H1 (cell line): ENCODE results near the gene VSIG10L2. TPM values are rescaled to one million over a fixed set of nuclear protein-coding genes. Genes with fewer than 3 reads are reported as not detected.

Experiments used
- CTCF ChIA-PET: fragments of 300-600 bp; sonication (Branson Sonifier 250); formaldehyde crosslinking; loops from one replicate; lab custom pipeline; 2021; ENCODE audit not compliant: partially characterized antibody; lab: Charles Lee
- POLR2A ChIA-PET: fragments of 300-600 bp; sonication (Branson Sonifier 250); formaldehyde crosslinking; loops from one replicate; lab custom pipeline; 2021; ENCODE audit warnings: inconsistent platforms; ENCODE audit not compliant: partially characterized antibody; lab: Charles Lee
- DNase-seq, 2 experiments: peaks; one replicate each; pipeline versions ENCODE4 v3.0.0 to v3.0.0-alpha.2; 2010 to 2022; ENCODE audit warnings: low spot score in 2 of 2, low read depth in 1 of 2, mixed read lengths in 1 of 2
- FAIRE-seq: peaks from 2 replicates; lab custom pipeline; 2011; peaks lifted over from hg19 to GRCh38; lab: Jason Lieb, UNC
- H2AFZ ChIP-seq: 2 replicates; pipeline ENCODE4 v1.8.1; 2012; ENCODE audit warnings: low read length, inconsistent platforms
- H2AK5ac ChIP-seq: 2 replicates; pipeline ENCODE4 v1.6.1; 2013; ENCODE audit warnings: low read depth, low read length
- H2BK120ac ChIP-seq: replicated peaks from 2 replicates; pipeline ENCODE3; 2013; ENCODE audit warnings: low read depth, low read length, inconsistent platforms
- H2BK12ac ChIP-seq: 2 replicates; pipeline ENCODE4 v1.6.1; 2013; ENCODE audit warnings: low read depth, low read length
- H2BK15ac ChIP-seq: 2 replicates; pipeline ENCODE4 v1.6.1; 2013; ENCODE audit warnings: low read length
- H2BK20ac ChIP-seq: 2 replicates; pipeline ENCODE4 v1.6.1; 2013; ENCODE audit warnings: low read length
- H2BK5ac ChIP-seq: 2 replicates; pipeline ENCODE4 v1.6.1; 2013; ENCODE audit warnings: low read depth, low read length
- H3K14ac ChIP-seq: 2 replicates; pipeline ENCODE4 v1.6.1; 2013; ENCODE audit warnings: inconsistent platforms; ENCODE audit not compliant: insufficient read length
- H3K18ac ChIP-seq: 2 replicates; pipeline ENCODE4 v1.6.1; 2013; ENCODE audit warnings: low read length; ENCODE audit errors: extremely low read depth
- H3K23ac ChIP-seq: 2 replicates; pipeline ENCODE4 v1.6.1; 2013; ENCODE audit warnings: inconsistent platforms; ENCODE audit not compliant: insufficient read length
- H3K23me2 ChIP-seq: 2 replicates; pipeline ENCODE4 v1.6.1; 2013; ENCODE audit warnings: low read depth, low read length
- H3K27ac ChIP-seq: 2 replicates; pipeline ENCODE4 v1.6.1; 2011; ENCODE audit warnings: low read depth, low read length, inconsistent platforms
- H3K27me3 ChIP-seq, 4 experiments: replicated peaks in 1 of 4; 1 replicate in 1 of 4; 2 replicates in 3 of 4; pipeline versions ENCODE4 v1.6.1 to v1.8.1; 2011 to 2013; ENCODE audit warnings: low read length in 3 of 4, mild to moderate bottlenecking in 3 of 4, inconsistent platforms in 2 of 4, mixed read lengths in 2 of 4, moderate library complexity in 1 of 4; ENCODE audit not compliant: control insufficient read depth in 3 of 4, insufficient read depth in 3 of 4; ENCODE audit errors: extremely low read depth in 1 of 4
- H3K36me3 ChIP-seq, 4 experiments: 2 replicates each; pipeline versions ENCODE4 v1.6.1 to v1.8.1; 2011 to 2013; ENCODE audit warnings: mild to moderate bottlenecking in 4 of 4, low read length in 3 of 4, moderate library complexity in 2 of 4, control low read depth in 1 of 4, inconsistent platforms in 1 of 4; ENCODE audit not compliant: insufficient read depth in 4 of 4, control insufficient read depth in 2 of 4
- H3K4ac ChIP-seq: replicated peaks from 2 replicates; pipeline ENCODE3; 2013; ENCODE audit warnings: low read length, low read depth, mixed read lengths, inconsistent platforms; ENCODE audit not compliant: insufficient read length
- H3K4me1 ChIP-seq, 4 experiments: replicated peaks in 1 of 4; 1 replicate in 1 of 4; 2 replicates in 3 of 4; pipeline versions ENCODE4 v1.6.1 to v1.8.1; 2011 to 2013; ENCODE audit warnings: low read length in 3 of 4, inconsistent platforms in 2 of 4, mixed read lengths in 1 of 4; ENCODE audit not compliant: insufficient read depth in 4 of 4, control insufficient read depth in 3 of 4
- H3K4me2 ChIP-seq, 2 experiments: 2 replicates each; pipeline versions ENCODE4 v1.6.1 to v1.8.1; 2011 to 2013; ENCODE audit warnings: low read depth in 2 of 2, low read length in 2 of 2, control low read depth in 1 of 2, inconsistent platforms in 1 of 2, mild to moderate bottlenecking in 1 of 2; ENCODE audit not compliant: insufficient read depth in 1 of 2
- H3K4me3 ChIP-seq, 4 experiments: fragments of 200-600, 300-600 bp in 1 of 4; sonication (generic), shearing (Covaris generic), sonication (Bioruptor Twin) in 1 of 4; 2 replicates each; pipeline versions ENCODE4 v1.5.1 to v1.8.1; 2011 to 2016; ENCODE audit warnings: low read length in 4 of 4, low read depth in 3 of 4, control low read depth in 2 of 4, inconsistent platforms in 2 of 4, mild to moderate bottlenecking in 2 of 4, mixed read lengths in 1 of 4, moderate library complexity in 1 of 4; ENCODE audit not compliant: insufficient read depth in 2 of 4; ENCODE audit errors: extremely low read depth in 1 of 4
- H3K56ac ChIP-seq: replicated peaks from 2 replicates; pipeline ENCODE3; 2013; ENCODE audit warnings: low read depth, mild to moderate bottlenecking, mixed read lengths, low read length, inconsistent platforms; ENCODE audit not compliant: insufficient read length
- H3K79me1 ChIP-seq: 2 replicates; pipeline ENCODE4 v1.6.1; 2013; ENCODE audit warnings: low read depth, low read length, control low read depth
- H3K79me2 ChIP-seq, 2 experiments: 2 replicates each; pipeline versions ENCODE4 v1.6.1 to v1.8.1; 2012 to 2013; ENCODE audit warnings: low read length in 2 of 2, mild to moderate bottlenecking in 2 of 2, inconsistent platforms in 1 of 2; ENCODE audit not compliant: insufficient read depth in 2 of 2, control insufficient read depth in 1 of 2
- H3K9ac ChIP-seq, 4 experiments: replicated peaks in 1 of 4; 1 replicate in 1 of 4; 2 replicates in 3 of 4; pipeline versions ENCODE4 v1.6.1 to v1.8.1; 2011 to 2013; ENCODE audit warnings: low read depth in 3 of 4, low read length in 3 of 4, control low read depth in 2 of 4, mild to moderate bottlenecking in 2 of 4, moderate library complexity in 2 of 4, inconsistent platforms in 1 of 4; ENCODE audit errors: extremely low read depth in 1 of 4
- H3K9me3 ChIP-seq, 2 experiments: 2 replicates each; pipeline versions ENCODE4 v1.6.1 to v1.8.1; 2012 to 2013; ENCODE audit warnings: mild to moderate bottlenecking in 2 of 2, moderate library complexity in 2 of 2, control low read depth in 1 of 2, inconsistent platforms in 1 of 2, low read depth in 1 of 2, low read length in 1 of 2, mixed read lengths in 1 of 2; ENCODE audit not compliant: insufficient read depth in 2 of 2
- H4K20me1 ChIP-seq, 2 experiments: replicated peaks in 1 of 2; 2 replicates each; pipeline versions ENCODE3 to v1.8.1; 2011 to 2013; ENCODE audit warnings: inconsistent platforms in 2 of 2, low read length in 2 of 2, mild to moderate bottlenecking in 1 of 2; ENCODE audit not compliant: insufficient read depth in 2 of 2, control insufficient read depth in 1 of 2
- H4K5ac ChIP-seq: 2 replicates; pipeline ENCODE4 v1.6.1; 2013; ENCODE audit warnings: low read length, low read depth, mixed read lengths, inconsistent platforms; ENCODE audit not compliant: insufficient read length
- H4K8ac ChIP-seq: 2 replicates; pipeline ENCODE4 v1.8.0; 2013; ENCODE audit warnings: mild to moderate bottlenecking, moderate library complexity, low read length, inconsistent platforms; ENCODE audit not compliant: insufficient read depth; ENCODE audit errors: extremely low read depth
- H4K91ac ChIP-seq: replicated peaks from 2 replicates; pipeline ENCODE3; 2013; ENCODE audit warnings: low read length, mixed read lengths, inconsistent platforms; ENCODE audit not compliant: insufficient read length
- CTBP2 ChIP-seq: IDR thresholded peaks from 2 replicates; pipeline ENCODE4 v1.7.0; 2011; ENCODE audit warnings: borderline replicate concordance, mild to moderate bottlenecking, moderate library complexity, mixed read lengths, low read length; ENCODE audit not compliant: insufficient read depth, insufficient read length
- EGR1 ChIP-seq: IDR thresholded peaks from 2 replicates; pipeline ENCODE4 v1.6.1; 2011; ENCODE audit warnings: low read depth, low read length, borderline replicate concordance
- GTF2F1 ChIP-seq: IDR thresholded peaks from 2 replicates; pipeline ENCODE4 v1.6.1; 2012; ENCODE audit warnings: low read depth, low read length, improper control_type of control experiment, borderline replicate concordance
- NANOG ChIP-seq: IDR thresholded peaks from 2 replicates; pipeline ENCODE4 v1.6.1; 2011; ENCODE audit warnings: low read length, low read depth, mild to moderate bottlenecking, inconsistent platforms; ENCODE audit not compliant: insufficient read depth, poor library complexity, severe bottlenecking
- RXRA ChIP-seq: IDR thresholded peaks from 2 replicates; pipeline ENCODE4 v1.6.1; 2011; ENCODE audit warnings: low read depth, mild to moderate bottlenecking, low read length, moderate library complexity; ENCODE audit not compliant: insufficient read depth
- SIX5 ChIP-seq: IDR thresholded peaks from 2 replicates; pipeline ENCODE4 v1.6.1; 2011; ENCODE audit warnings: mild to moderate bottlenecking, low read depth, low read length
- WGBS, 2 experiments: shearing (Covaris generic) in 1 of 2; methylation state at CpG; one replicate each; pipeline versions ENCODE4 v1.1.6 to v1.1.7; 2013 to 2015; ENCODE audit warnings: low lambda C conversion rate in 2 of 2, mixed read lengths in 2 of 2, inconsistent platforms in 1 of 2, low coverage in 1 of 2, missing lambda C conversion rate in 1 of 2; ENCODE audit not compliant: insufficient replicate concordance in 2 of 2, insufficient coverage in 1 of 2, insufficient read length in 1 of 2; ENCODE audit errors: extremely low coverage in 1 of 2, missing lambda C conversion rate in 1 of 2; 5-methylcytosine and 5-hydroxymethylcytosine counted together
- polyA plus RNA-seq, 7 experiments: library from polyadenylated mRNA; depleted of rRNA in 3 of 7; stranded (reverse) in 5 of 7; unstranded in 2 of 7; fragments of >200 nt in 5 of 7; fragments of 200-250 nt in 2 of 7; gene quantifications; 1 replicate in 5 of 7; 2 replicates in 1 of 7; 4 replicates in 1 of 7; pipeline versions ENCODE4 v1.2.1 to v1.2.3, GENCODE V29; 2011 to 2013; ENCODE audit warnings: missing spikeins in 2 of 7, mixed read lengths in 2 of 7
- total RNA-seq: library from RNA; stranded (reverse); fragmentation: NEBNext Ultra II Directional; extraction: Animal tissue kit (Norgen Biotek cat#: 25700); gene quantifications from 2 replicates; pipeline ENCODE4 v1.2.1, GENCODE V29; 2021
- TF ChIP-seq, protein P1 (sequence below): IDR thresholded peaks from 2 replicates; pipeline ENCODE4 v1.6.1; 2012; ENCODE audit warnings: low read length, inconsistent platforms

The VSIG10L2 gene
- total and polyA plus RNA-seq, 2 of the 8 experiments (the other 6 are each of a cell fraction or from before 2014, with no cell fraction given), result not detected

DNA sequence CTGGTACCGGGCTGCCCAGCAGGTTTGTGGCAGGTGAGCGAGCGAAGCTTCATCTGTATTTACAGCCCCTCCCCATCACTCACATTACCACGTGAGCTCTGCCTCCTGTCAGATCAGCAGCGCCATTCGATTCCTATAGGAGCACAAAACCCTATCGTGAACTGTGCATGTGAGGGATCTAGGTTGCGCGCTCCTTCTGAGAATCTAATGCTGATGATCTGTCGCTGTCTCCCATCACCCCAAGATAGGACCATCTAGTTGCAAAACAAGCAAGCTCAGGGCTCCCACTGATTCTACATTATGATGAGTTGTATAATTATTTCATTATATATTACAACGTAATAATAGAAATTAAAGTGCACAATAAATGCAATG, 15.8 kb upstream of the VSIG10L2 start:
- 90% methylated on average over 11 of the region's 11 CpGs; no CpG with 5 or more reads in 1 of the 2 experiments for WGBS, 2 experiments
- no peak overlapping the region for H2BK5ac ChIP-seq
- no peak overlapping the region for H3K27ac ChIP-seq
- no peak overlapping the region for H3K4ac ChIP-seq
- ChIA-PET POLR2A (interaction anchor here (0.9 kb wide), 1 partner anchor 9 kb away, joined by 3 read pairs; no protein-coding TSS in a partner anchor), CTCF (interaction anchor here (0.8 to 7.0 kb wide), 10 partner anchors 9 to 263 kb away, joined by 3 to 76 read pairs (median 3); partner anchors contain the start of gene VSIG10L2)
- H2BK20ac ChIP-seq, result no peak overlapping the region
- FAIRE-seq (no peak), DNase-seq (no peak)
- H2BK120ac ChIP-seq, result no peak overlapping the region
- H3K9ac ChIP-seq, result no peak overlapping the region
- no peak overlapping the region for H2BK12ac ChIP-seq
- H3K4me1 ChIP-seq, result peaks cover 6 to 14% (median 11%) of the 10 kb centered on the region in 4 experiments
- TF ChIP-seq RXRA, result no peak
- no peak for TF ChIP-seq EGR1
- no peak for TF ChIP-seq NANOG
- TF ChIP-seq, protein P1, sequence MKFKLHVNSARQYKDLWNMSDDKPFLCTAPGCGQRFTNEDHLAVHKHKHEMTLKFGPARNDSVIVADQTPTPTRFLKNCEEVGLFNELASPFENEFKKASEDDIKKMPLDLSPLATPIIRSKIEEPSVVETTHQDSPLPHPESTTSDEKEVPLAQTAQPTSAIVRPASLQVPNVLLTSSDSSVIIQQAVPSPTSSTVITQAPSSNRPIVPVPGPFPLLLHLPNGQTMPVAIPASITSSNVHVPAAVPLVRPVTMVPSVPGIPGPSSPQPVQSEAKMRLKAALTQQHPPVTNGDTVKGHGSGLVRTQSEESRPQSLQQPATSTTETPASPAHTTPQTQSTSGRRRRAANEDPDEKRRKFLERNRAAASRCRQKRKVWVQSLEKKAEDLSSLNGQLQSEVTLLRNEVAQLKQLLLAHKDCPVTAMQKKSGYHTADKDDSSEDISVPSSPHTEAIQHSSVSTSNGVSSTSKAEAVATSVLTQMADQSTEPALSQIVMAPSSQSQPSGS, result no peak
- TF ChIP-seq SIX5, result no peak
- no peak for TF ChIP-seq CTBP2
- TF ChIP-seq GTF2F1, result no peak
- no peak overlapping the region for H3K14ac ChIP-seq
- H3K36me3 ChIP-seq, result no peaks in the 10 kb centered on the region
- H3K23ac ChIP-seq, result no peak overlapping the region
- no peak overlapping the region for H2BK15ac ChIP-seq
- no peak overlapping the region for H3K56ac ChIP-seq
- H2AFZ ChIP-seq, result no peak overlapping the region
- no peak overlapping the region for H4K8ac ChIP-seq
- no peaks in the 10 kb centered on the region for H3K9me3 ChIP-seq
- peaks cover 0 to 6% (median 2%) of the 10 kb centered on the region in 4 experiments; a peak in 2 of 7 replicates for H3K27me3 ChIP-seq
- no peak overlapping the region for H2AK5ac ChIP-seq
- no peak overlapping the region for H3K4me2 ChIP-seq
- no peak overlapping the region for H4K5ac ChIP-seq
- H3K79me1 ChIP-seq, result no peaks in the 10 kb centered on the region
- H3K23me2 ChIP-seq, result no peaks in the 10 kb centered on the region
- H4K91ac ChIP-seq, result no peak overlapping the region
- H3K4me3 ChIP-seq, result no peak overlapping the region
- H3K79me2 ChIP-seq, result no peaks in the 10 kb centered on the region
- no peaks in the 10 kb centered on the region for H4K20me1 ChIP-seq
- no peak overlapping the region for H3K18ac ChIP-seq
